H1 (cell line): ENCODE results near the gene IGF2BP3.

Experiments
- CBX5 ChIP-seq: fragments of 300-800, 300-1000 bp; sonication (generic); IDR thresholded peaks from 2 replicates; pipeline ENCODE4 v1.7.1; 2016; ENCODE audit warnings: antibody characterized with exemption, low read length, low read depth
- EP300 ChIP-seq, 2 experiments: IDR thresholded peaks; 1 replicate in 1 of 2; 2 replicates in 1 of 2; pipeline ENCODE4 v1.6.1; 2011 to 2012; ENCODE audit warnings: low read depth in 2 of 2, low read length in 2 of 2, mild to moderate bottlenecking in 2 of 2, borderline replicate concordance in 1 of 2, inconsistent platforms in 1 of 2, moderate library complexity in 1 of 2
- RFX5 ChIP-seq: IDR thresholded peaks from 2 replicates; pipeline ENCODE4 v1.6.1; 2011; ENCODE audit warnings: low read depth, low read length, improper control_type of control experiment, borderline replicate concordance
- SP2 ChIP-seq: IDR thresholded peaks from 2 replicates; pipeline ENCODE4 v1.6.1; 2012; ENCODE audit warnings: mild to moderate bottlenecking, low read length, inconsistent platforms

GRCh38 chr7:23472046-23472445 is 1.8 kb upstream of the IGF2BP3 start:
- TF ChIP-seq RFX5, result no peak
- no peak for TF ChIP-seq SP2
- no peak for TF ChIP-seq CBX5
- no peak for TF ChIP-seq EP300 (IDR thresholded peaks at IDR 0.05; ENCODE audit: borderline replicate concordance in 1 of 2, low read depth in 2 of 2, low read length in 2 of 2)
